ENCODE results near the gene ITPRIPL2. TPM values are rescaled to one million over a fixed set of nuclear protein-coding genes. Genes with fewer than 3 reads are reported as not detected.

ITPRIPL2 gene
- total and polyA plus RNA-seq, 2 of the 13 experiments (the other 11 are each of a cell fraction or from before 2014, with no cell fraction given) = 5.9 to 12.6 TPM

- TF ChIP-seq FOXA1 (IDR thresholded peaks at IDR 0.05) = no peak
- no peak for TF ChIP-seq FOXA1 (CRISPR knock-in tag; IDR thresholded peaks at IDR 0.05)
- no peak for TF ChIP-seq HOXA9 (CRISPR knock-in tag; IDR thresholded peaks at IDR 0.05; ENCODE audit: borderline replicate concordance)
- no peak for TF ChIP-seq KLF6 (CRISPR knock-in tag; IDR thresholded peaks at IDR 0.05)
- TF ChIP-seq LBX2 (CRISPR knock-in tag; IDR thresholded peaks at IDR 0.05; ENCODE audit: borderline replicate concordance) = no peak
- TF ChIP-seq SNAPC2 (CRISPR knock-in tag; IDR thresholded peaks at IDR 0.05) = no peak
- TF ChIP-seq MLLT10 (CRISPR knock-in tag; IDR thresholded peaks at IDR 0.05) = no peak
- no peak for TF ChIP-seq MIXL1 (CRISPR knock-in tag; IDR thresholded peaks at IDR 0.05)
- TF ChIP-seq REXO4 (CRISPR knock-in tag; IDR thresholded peaks at IDR 0.05; ENCODE audit: borderline replicate concordance) = no peak
- TF ChIP-seq, protein P1, sequence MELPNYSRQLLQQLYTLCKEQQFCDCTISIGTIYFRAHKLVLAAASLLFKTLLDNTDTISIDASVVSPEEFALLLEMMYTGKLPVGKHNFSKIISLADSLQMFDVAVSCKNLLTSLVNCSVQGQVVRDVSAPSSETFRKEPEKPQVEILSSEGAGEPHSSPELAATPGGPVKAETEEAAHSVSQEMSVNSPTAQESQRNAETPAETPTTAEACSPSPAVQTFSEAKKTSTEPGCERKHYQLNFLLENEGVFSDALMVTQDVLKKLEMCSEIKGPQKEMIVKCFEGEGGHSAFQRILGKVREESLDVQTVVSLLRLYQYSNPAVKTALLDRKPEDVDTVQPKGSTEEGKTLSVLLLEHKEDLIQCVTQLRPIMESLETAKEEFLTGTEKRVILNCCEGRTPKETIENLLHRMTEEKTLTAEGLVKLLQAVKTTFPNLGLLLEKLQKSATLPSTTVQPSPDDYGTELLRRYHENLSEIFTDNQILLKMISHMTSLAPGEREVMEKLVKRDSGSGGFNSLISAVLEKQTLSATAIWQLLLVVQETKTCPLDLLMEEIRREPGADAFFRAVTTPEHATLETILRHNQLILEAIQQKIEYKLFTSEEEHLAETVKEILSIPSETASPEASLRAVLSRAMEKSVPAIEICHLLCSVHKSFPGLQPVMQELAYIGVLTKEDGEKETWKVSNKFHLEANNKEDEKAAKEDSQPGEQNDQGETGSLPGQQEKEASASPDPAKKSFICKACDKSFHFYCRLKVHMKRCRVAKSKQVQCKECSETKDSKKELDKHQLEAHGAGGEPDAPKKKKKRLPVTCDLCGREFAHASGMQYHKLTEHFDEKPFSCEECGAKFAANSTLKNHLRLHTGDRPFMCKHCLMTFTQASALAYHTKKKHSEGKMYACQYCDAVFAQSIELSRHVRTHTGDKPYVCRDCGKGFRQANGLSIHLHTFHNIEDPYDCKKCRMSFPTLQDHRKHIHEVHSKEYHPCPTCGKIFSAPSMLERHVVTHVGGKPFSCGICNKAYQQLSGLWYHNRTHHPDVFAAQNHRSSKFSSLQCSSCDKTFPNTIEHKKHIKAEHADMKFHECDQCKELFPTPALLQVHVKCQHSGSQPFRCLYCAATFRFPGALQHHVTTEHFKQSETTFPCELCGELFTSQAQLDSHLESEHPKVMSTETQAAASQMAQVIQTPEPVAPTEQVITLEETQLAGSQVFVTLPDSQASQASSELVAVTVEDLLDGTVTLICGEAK (IDR thresholded peaks at IDR 0.05) = no peak
- TF ChIP-seq, protein P1 (CRISPR knock-in tag; IDR thresholded peaks at IDR 0.05) = no peak
- peak; percentile 52; the same call in 1 of the 2 replicates for TF ChIP-seq RCOR2 (CRISPR knock-in tag; IDR thresholded peaks at IDR 0.05)
- TF ChIP-seq, protein P2, sequence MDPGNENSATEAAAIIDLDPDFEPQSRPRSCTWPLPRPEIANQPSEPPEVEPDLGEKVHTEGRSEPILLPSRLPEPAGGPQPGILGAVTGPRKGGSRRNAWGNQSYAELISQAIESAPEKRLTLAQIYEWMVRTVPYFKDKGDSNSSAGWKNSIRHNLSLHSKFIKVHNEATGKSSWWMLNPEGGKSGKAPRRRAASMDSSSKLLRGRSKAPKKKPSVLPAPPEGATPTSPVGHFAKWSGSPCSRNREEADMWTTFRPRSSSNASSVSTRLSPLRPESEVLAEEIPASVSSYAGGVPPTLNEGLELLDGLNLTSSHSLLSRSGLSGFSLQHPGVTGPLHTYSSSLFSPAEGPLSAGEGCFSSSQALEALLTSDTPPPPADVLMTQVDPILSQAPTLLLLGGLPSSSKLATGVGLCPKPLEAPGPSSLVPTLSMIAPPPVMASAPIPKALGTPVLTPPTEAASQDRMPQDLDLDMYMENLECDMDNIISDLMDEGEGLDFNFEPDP (CRISPR knock-in tag; conservative IDR thresholded peaks at IDR 0.05) = no peak
- no peak for TF ChIP-seq TFE3 (CRISPR knock-in tag; IDR thresholded peaks at IDR 0.05)
- TF ChIP-seq, protein P3, sequence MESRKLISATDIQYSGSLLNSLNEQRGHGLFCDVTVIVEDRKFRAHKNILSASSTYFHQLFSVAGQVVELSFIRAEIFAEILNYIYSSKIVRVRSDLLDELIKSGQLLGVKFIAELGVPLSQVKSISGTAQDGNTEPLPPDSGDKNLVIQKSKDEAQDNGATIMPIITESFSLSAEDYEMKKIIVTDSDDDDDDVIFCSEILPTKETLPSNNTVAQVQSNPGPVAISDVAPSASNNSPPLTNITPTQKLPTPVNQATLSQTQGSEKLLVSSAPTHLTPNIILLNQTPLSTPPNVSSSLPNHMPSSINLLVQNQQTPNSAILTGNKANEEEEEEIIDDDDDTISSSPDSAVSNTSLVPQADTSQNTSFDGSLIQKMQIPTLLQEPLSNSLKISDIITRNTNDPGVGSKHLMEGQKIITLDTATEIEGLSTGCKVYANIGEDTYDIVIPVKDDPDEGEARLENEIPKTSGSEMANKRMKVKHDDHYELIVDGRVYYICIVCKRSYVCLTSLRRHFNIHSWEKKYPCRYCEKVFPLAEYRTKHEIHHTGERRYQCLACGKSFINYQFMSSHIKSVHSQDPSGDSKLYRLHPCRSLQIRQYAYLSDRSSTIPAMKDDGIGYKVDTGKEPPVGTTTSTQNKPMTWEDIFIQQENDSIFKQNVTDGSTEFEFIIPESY (CRISPR knock-in tag; IDR thresholded peaks at IDR 0.05) = no peak
- TF ChIP-seq ONECUT2 (CRISPR knock-in tag; IDR thresholded peaks at IDR 0.05) = no peak
These were observed 3.0 kb upstream of the ITPRIPL2 start (continued) for GRCh38 chr16:19110537-19111360.

Measured in HepG2 (cell line).